ENCODE results near the gene SKAP2.

SKAP2 gene

DNA sequence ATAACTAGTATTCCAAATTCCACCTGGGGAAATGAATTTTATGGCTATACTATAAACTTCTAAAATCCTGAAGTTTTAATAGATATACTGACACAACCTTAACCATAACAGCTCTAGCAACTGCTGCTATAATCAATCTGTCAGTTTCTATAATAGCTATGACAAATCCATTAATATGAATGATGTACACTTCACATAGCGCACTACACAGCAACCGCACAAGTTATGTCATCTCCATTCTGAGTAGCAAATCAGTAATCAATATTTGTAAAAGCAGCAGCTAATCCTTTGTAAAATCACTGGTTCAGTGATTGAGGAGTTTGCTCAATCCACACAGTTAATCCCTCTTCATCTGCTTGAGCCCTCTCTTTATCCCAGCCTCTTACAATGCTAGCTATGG lies 105.3 kb downstream of the SKAP2 start:
- DNase-seq (ENCODE audit: low read depth) = no peak

DNA sequence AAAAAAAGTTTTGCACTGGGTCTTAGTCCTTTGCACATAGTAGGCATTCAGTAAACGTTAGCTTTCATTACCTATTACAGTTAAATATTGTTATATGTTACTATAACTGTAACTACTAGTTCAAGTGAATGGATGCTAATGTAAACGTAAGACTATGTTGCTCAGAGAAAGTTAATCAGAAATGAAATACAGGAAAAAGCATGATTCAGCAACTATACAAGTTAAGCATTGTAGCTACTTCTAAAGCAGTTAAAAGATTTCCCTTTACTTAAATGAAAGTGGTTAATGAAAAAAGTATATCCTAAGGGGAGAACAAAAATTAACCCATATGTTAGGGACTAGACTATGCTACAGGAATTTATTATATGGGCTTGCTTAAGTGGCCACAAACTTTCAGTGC lies 121.2 kb downstream of the SKAP2 start:
- no peak for DNase-seq (ENCODE audit: low read depth)

DNA sequence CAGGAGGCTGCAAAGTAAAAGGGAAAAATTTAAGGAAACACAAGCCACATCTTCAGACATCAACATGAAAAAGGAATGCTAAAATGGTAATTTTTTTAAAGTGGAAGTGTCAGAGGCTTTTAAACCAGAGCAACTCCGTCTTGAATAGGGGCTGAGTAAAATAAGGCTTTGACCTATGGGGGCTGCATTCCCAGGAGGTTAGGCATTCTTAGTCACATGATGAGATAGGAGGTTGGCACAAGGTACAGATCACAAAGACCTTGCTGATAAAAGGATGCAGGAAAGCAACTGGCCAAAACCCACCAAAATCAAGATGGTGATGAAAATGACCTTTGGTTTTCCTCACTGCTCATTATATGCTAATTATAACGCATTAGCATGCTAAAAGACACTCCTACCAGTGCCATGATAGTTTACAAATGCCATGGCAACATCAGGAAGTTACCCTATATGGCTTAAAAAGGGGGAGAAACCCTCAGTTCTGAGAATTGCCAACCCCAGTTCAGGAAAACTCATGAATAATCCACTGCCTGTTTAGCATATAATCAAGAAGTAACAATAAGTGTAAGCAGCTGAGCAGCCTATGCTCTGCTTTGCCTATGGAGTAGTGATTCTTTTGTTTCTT lies 128.3 kb downstream of the SKAP2 start:
- DNase-seq (ENCODE audit: low read depth) = no peak

DNA sequence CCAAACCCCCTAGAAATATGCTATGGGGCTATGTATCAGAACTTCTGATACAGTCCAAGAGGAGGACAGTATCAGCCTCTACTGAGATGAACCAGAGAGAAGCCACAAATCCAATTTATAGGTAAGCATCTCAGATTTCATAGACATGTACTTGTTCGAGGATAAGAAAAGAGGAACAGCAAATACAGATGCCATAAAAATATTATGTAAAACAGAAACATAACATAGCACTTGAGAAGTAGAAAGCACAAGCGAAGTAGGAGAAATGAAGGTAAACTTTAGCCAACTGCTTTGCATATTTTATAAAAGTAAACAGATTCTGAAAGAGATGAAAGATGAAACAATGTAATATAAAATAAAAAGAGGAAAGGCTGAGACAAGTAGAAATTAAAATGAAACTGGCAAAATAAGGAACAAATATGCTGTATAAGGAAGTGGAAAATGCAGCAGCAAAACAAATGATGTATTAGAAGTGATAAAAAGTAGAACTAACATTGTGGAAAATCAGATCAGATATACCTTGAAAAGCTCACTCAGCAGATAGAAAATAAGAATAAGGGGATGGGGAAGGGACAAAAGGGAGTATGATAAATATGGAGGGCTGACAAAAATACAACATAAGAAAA lies 135.1 kb downstream of the SKAP2 start:
- DNase-seq (ENCODE audit: low read depth) = no peak

DNA sequence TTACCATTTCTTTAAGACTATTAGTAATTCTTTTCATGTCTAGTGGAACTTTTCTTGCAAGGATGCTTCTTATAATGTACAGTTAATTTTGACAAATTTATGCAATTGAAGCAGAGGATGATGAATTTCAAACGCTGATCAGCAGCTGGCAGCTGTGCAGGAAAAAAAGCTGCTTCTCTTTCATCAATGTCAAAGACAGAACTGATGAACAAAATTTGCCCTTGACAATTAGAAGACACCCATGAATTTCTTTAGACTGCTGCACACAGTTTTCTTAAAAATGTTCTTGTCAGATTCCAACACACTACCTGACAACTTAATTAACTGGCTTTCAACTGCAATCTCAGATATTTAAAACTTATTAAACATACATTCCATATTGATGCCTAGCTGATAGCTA lies 138.3 kb downstream of the SKAP2 start:
- DNase-seq (ENCODE audit: low read depth) = no peak

DNA sequence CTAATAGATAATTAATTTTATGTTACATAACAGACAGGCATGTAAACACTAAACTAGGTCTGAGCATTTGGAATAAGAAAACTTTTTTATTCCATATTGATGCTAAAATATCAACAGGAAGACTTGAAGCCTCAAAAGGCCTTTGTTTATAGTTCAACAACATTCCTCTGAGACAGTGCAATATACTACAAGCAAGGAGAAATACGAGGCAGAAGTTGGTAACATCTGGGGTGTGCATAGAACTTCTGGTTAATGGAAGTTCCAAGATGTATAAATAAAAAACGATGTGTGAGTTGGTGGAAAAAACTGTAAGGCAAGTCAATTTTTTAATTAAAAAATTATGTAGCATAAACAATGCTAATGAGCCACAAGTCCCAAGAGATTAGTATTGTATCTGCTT lies 139.6 kb downstream of the SKAP2 start:
- DNase-seq (ENCODE audit: low read depth) = no peak

DNA sequence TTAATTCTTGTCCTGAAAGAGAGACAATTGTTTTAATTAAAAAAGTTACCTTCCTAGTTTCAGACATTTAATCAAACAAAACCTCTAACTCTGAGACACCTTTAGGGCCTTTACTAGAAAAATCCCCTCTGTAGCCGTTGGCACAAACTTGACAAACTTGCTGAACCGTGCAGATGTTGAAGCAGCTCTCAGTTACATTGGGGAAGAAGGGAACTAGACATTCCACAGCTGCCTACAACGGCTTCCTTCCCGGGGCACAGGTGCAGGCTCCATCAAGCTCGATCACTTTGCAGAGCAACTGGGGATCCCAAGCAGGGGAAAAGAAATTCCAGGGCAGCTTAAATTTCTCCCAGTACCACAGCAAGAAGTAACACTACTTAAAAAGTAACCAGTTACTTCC lies 141.3 kb downstream of the SKAP2 start:
- DNase-seq (ENCODE audit: low read depth) = no peak

DNA sequence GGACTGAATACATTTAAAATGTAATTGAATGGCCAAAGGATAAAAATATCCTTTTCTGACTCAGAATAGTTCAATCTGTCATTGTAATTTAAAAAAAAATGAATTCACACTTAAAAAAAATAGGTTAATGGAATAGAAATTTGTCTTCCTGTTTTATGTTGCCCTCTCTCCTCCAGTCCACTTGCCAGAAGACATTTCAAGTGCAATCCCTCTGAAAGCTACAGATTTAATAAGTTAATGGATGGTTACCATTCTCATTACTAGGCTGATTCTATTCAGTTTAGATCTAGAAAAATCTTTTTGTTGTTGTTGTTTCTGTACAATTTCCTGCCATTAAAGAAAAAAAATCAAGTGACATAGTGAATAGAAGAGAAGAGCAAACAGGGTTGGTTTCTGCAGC lies 142.9 kb downstream of the SKAP2 start:
- DNase-seq (ENCODE audit: low read depth) = no peak

DNA sequence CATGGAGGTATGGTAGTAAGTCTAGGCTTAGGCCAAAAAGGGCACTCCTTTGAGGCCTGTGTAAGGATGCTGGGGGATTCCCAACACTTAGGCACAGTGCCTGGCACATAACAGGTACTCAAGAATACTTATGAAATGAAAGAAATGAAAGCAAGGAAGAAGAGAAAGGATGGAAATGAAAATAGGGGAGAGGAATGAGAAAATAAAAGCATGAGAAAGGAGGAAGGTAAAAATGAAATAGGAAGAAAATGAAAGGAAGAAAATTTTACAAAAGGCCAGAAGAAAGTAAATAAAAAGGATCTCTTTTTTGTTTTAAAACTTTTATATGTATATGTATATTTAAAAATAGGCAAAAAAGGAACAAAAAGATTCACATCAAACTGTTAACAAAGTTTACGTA lies 146.3 kb downstream of the SKAP2 start:
- no peak for DNase-seq (ENCODE audit: low read depth)

DNA sequence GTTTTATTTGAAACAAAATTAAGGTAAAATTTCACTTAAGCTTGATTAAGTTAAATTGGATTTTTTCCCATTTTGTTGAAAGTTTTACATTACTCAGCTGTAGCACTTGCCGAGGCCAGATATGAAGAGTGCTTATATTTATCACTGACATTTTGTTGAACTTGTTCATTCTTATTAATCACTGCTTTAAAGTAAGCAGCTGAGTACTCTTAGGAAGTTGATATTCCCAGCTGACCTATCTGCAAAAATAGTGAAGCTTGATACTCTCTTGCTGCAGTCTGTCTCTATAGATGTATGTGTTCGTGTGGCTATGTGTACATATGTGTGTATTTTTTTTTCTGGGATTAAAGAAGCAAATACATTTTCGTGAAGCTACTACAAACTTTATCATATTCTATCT lies 150.0 kb downstream of the SKAP2 start:
- no peak for DNase-seq (ENCODE audit: low read depth)

DNA sequence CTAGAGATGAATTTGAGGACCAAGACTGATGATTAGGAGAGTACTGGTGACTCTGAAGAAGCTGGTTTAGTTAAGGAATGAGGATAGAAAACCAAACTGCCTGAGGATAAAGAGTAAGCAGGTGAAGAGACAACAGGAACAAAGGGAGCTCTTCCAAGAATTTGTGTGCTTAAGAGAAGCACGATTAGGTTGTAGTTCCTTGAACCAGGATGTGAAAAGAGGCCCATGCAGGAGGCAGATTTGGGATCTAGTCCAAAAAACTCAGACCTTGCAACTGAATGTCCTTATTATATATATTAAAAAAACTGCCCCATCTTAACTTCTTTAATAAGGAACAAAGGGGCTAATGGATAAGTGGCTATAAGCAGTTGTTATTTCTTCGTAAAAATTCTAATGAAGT lies 150.4 kb downstream of the SKAP2 start:
- DNase-seq (ENCODE audit: low read depth) = no peak

DNA sequence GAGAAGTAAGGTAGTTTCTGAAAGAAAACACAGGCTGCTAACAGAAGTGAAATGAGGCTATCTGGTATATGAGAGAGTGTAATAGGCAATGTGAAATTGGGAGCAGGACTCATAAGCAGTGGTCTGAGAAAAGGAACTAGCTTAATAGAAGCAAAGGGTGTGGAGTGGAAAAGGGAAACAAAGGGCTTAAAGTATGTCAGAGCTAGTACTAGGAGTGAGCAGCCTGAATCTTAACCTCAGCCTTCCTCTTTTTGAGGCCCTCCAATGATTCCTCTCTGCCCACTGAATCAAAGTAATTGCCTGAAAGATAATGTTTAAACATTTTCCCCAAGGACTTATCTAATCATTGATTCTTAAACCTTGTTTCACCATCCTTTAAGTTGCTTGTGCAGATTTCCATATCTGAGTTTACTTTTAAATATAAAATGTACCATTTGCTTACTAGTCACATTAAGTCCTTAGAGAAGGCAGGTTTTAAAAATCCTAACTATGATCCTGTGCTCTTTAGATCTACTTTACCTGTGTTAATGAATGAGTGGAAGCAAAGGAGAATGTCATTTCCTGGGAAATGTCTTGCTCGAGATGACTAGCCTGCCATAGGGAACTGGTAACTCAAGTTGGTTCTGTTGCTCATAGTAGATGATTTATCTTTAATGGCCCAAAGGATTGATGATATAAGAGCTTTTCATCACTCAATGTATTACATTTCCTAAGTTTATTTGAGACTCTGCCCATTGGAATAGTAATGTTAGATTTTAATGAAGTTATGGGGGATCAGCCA lies 155.0 kb downstream of the SKAP2 start:
- no peak for DNase-seq (ENCODE audit: low read depth)

DNA sequence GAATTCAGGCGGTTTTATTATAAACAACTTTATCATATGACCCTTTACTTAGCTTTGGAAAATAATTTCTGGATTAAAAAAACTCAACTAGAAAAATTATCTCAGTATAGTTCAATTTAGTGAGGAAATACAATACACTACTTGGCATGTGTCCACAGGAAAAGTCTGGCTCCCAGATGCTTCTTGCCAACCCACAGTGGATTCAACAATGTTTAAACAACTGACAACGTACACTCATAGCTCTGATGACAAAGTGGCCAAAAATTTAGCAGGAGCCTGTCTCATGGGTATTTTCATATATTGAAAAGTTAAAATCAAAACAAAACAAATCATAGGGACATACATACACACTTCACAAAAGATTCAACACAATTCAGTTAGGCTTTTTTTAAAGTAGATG lies 158.8 kb downstream of the SKAP2 start:
- DNase-seq (ENCODE audit: low read depth) = peak; percentile 93

DNA sequence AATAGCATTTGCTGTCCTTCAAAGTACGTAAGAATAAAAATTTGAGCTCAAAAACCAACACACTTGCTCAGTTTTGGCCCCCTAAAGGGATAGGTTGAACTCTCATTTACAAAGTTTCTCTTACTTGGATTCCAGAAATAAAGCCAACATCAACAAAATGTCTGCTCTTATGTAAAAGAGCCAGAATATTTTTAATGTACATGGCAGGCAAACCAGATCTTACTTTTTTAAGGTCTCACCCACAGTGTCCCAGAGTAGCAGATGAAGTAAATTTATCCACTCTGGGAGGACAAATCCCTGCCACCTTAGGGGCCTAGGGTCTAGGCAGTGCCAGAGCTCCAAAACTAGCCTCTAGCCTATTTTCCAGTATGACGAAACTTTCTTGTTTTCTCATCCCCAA lies 159.6 kb downstream of the SKAP2 start:
- peak; percentile 20 for DNase-seq (ENCODE audit: low read depth)

DNA sequence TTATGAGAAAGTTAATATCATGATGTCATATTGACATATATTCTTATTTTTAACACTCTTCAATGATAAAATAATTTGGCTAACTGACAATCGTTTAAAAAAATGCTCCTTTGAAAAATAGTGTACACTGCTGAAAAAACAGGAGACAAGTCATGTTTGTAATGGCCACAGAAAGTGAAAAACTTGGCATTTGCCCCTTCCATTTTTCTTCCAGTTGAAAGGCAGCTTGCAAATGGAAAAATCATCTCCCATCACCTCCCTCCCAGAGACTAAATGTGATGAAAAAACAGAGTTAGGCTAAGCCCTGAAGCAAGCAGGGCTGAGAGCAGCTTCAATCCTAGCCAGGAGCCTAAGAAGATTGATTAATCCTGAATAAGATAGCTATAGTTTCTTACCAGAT lies 160.4 kb downstream of the SKAP2 start:
- no peak for DNase-seq (ENCODE audit: low read depth)

DNA sequence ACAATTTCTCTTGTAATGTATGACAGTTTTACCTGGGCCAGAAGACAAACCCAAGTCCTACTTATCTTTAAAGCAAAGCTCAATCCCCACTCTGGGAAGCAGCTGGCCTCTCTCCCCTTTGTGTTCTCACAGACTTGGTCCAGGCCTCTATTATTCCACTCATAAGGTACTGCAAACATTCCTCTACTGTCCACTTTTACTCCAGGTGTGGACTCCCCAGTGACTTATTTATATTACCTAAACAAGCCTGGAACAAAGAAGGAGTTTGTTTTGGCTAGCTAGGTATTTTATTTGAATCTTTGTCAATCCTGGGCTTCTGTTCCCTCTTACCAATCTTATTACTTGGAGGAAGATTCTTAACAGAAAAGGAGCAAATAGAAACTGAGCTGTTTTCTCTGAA lies 163.5 kb downstream of the SKAP2 start:
- no peak for DNase-seq (ENCODE audit: low read depth)

DNA sequence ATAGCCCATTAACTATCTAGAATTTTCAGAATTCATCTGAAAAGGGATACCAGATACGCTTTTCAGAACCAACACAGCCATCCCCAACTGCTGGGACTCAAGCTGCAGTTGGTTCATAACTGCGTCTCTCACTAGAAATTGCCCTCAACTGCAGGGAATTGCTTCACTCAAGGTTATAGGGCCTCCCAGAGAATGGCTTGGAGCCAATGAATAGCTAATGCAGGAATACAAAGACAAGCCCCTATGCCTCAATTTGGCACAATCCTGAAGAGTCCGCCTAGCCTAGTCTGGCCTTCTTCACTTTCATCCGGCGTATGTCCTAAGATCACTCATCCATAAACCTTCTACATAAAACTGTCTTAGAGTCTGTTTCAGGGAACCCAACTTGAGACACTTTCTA lies 164.0 kb downstream of the SKAP2 start:
- DNase-seq (ENCODE audit: low read depth) = no peak

DNA sequence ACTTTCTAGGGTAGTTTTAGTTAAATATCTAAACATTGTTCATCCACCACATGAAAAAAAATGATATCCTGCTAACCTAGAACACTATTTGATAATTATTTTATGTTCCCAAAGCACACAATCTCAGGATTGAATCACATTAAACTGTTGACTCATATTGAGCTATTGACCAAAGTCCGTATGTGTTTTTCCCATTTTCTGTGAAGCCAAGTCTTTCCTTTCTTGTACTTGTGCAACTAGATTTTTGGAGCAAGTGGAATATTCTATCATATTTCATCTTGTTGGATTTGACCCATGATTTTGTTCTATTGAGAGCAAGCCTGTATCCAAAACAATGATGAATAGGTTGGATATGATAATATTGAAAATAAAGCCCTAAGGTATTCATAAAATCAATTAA lies 164.6 kb downstream of the SKAP2 start:
- no peak for DNase-seq (ENCODE audit: low read depth)

DNA sequence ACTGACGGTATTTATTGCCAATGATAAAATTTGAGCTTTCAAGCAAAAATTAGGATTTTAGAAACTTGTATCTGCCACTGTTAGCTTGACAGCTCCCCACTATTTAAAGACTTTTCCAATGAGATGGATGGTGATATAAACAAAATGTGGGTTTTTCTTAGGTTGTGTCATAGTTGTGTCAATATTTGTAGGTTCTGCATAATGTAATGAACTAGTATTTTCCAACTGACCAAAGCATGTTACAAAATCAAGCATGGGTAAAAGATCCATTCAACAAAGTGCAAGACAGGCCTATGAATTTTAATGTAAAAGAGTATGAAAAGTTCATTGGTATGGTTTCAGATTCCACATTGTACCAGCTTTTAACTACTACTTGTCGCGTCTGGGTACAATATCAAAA lies 165.6 kb downstream of the SKAP2 start:
- DNase-seq (ENCODE audit: low read depth) = no peak

DNA sequence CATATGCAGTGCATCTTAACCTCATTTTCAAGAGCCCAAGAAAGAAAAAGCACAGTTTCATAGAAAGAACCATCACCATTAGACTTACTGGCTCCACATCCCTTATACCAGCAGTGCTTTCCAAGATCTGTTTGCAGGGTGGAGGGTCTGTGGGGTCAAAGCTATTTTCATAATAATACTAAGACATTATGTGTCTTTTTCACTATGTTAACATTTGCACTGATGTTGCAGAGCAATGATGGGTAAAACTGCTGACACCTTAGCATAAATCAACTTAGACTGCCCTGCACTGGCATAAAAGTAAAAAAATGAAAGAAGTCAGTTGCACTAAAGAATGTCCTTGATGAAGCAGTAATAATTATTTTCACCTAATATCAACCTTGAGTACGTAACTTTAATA lies 166.2 kb downstream of the SKAP2 start:
- no peak for DNase-seq (ENCODE audit: low read depth)

DNA sequence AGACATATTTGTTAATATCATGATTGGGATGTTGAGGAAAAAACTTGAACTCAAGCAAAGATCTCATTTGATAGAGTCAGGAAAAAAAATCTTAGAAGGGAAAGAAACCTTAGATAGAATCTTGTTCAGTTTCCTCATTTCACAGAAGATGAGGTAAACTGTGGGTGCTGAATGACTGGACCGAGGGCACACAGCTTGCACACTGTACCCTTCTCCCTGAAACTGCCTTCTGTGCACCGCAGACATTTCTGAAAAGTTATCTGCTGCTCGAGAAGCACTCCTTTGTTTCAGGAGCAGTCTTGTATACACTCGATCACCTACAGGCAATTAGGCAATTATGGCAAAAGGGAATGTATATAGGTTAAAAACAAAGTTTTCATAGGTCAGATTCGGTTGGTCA lies 167.4 kb downstream of the SKAP2 start:
- DNase-seq (ENCODE audit: low read depth) = no peak

DNA sequence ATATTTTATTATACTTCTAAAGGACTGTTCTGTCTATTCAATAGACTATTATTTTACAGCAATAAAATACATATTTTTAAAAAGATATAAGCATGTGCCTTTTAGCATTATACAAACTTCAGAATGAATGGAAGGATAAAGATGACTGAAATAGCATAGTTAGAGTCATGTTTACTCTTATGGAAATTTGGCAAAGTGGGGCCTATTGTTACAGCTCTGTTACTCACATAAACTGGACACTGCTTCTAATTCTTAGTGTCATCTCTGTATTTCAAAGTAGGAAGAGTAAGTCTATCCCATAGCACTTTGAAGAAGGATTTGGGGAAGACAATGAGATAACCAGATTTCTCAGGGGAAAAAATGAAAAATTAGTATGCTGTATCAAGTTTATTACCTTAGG lies 168.2 kb downstream of the SKAP2 start:
- DNase-seq (ENCODE audit: low read depth) = no peak

DNA sequence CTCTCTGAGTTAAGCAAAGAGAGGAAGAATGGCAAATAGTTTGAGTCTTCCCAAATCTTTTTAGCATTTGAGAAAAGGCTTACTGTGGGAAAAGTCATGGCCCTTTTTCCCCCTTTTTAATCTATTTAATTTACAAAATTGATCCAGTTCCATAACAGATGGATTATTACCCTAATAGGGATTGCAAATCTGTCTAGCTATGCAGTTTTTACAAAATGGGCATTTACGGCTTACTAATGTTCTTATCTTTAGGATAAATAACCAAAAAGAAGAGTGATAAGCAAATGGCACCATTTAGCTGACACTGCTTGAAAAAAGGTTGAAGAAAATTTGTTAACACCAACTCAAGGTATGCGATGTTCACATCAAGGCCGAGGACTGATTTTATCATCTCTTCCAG lies 169.7 kb downstream of the SKAP2 start:
- no peak for DNase-seq (ENCODE audit: low read depth)

DNA sequence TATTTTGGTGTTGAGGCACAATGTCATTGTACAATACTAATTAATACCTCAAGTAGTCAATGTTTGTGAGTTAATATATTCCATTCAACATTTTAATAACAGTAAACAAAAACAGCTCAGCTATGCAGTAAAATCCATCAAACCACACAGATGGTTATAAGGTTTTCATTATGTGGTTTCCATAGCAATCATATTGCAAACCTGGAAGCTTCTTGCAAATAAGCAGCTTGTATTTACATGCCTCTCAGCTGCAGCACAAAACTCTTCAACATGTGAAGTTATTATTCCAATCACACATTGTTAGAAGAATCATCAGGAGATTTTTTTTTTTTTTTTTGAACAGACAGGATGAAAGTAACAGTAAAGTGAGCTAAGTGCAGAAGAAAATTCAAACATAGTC lies 170.2 kb downstream of the SKAP2 start:
- no peak for DNase-seq (ENCODE audit: low read depth)
